ENCODE results near the gene PRDM13.

DNA sequence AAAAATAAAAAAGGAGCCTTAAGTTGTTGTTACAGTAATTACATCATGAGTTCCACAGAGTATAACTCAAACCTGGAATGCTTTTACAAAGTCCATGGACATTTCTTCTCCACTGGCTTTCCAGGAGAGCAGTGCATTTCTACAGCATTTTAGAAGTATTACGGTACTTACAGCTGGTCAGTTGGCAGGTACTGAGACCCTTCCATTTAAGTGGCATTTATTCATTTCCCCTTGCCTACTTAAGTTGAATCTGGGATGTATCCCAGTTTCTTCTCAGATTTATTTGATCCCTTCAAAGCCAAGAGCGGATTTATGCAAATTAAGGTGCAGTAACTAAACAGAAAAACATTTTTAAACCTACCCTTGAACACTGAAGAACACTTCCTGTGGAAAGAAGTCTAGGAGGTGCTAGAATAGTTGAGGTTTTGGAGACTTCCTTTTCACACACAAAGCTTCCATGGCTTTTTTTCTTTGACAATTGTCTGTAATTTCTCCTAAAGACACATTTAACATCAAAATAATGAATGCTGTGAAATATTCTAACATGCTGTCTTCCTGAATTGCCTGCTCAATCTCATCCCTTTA lies 3.4 kb downstream of the PRDM13 start:
- TF ChIP-seq, protein P1, sequence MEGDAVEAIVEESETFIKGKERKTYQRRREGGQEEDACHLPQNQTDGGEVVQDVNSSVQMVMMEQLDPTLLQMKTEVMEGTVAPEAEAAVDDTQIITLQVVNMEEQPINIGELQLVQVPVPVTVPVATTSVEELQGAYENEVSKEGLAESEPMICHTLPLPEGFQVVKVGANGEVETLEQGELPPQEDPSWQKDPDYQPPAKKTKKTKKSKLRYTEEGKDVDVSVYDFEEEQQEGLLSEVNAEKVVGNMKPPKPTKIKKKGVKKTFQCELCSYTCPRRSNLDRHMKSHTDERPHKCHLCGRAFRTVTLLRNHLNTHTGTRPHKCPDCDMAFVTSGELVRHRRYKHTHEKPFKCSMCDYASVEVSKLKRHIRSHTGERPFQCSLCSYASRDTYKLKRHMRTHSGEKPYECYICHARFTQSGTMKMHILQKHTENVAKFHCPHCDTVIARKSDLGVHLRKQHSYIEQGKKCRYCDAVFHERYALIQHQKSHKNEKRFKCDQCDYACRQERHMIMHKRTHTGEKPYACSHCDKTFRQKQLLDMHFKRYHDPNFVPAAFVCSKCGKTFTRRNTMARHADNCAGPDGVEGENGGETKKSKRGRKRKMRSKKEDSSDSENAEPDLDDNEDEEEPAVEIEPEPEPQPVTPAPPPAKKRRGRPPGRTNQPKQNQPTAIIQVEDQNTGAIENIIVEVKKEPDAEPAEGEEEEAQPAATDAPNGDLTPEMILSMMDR (conservative IDR thresholded peaks at IDR 0.05; ENCODE audit: low read depth in 2 of 2) = no peak
- TF ChIP-seq EZH2phosphoT487 (IDR thresholded peaks at IDR 0.05; ENCODE audit: unreplicated experiment) = no peak
